HL-60/S4 treated with retinoic acid at 250 ng/mL for 4 days and 3 days (cell line): ENCODE results near the gene MOB2.

ENCODE experiments used
- in situ Hi-C: fragments of 300-500 bp; cut with MboI; formaldehyde crosslinking; loops from 2 replicates; pipeline ENCODE4 v1.7.0; 2022; ENCODE audit warnings: low sequenced_read_pairs

Gene MOB2

GRCh38 chr11:1486054-1486825 is at the start of gene MOB2:
TSS of gene MOB2 (minus strand) at chr11:1486779. CDS start at chr11:1486556, 223 bp downstream.
- in situ Hi-C loops, result no loop called here

GRCh38 chr11:1534682-1535081 is 48.1 kb upstream of the MOB2 start:
- in situ Hi-C loops, result no loop called here

GRCh38 chr11:1534171-1534570 is 47.6 kb upstream of the MOB2 start:
- in situ Hi-C loops, result no loop called here

GRCh38 chr11:1533342-1533725 is 46.8 kb upstream of the MOB2 start:
- in situ Hi-C loops, result no loop called here

GRCh38 chr11:1532606-1533341 is 46.2 kb upstream of the MOB2 start:
- in situ Hi-C loops, result no loop called here

GRCh38 chr11:1532014-1532586 is 45.5 kb upstream of the MOB2 start:
- in situ Hi-C loops, result no loop called here

- in situ Hi-C loops, result no loop called here
Observed at GRCh38 chr11:1531449-1532013, 45.0 kb upstream of the MOB2 start.

GRCh38 chr11:1530686-1531448 is 44.3 kb upstream of the MOB2 start:
- in situ Hi-C loops, result no loop called here

GRCh38 chr11:1529774-1530173 is 43.2 kb upstream of the MOB2 start:
- in situ Hi-C loops, result no loop called here

- in situ Hi-C loops, result no loop called here
Observed at GRCh38 chr11:1529286-1529685, 42.7 kb upstream of the MOB2 start.

GRCh38 chr11:1528710-1529109 is 42.1 kb upstream of the MOB2 start:
- in situ Hi-C loops, result no loop called here

GRCh38 chr11:1526785-1527184 is 40.2 kb upstream of the MOB2 start:
- in situ Hi-C loops, result no loop called here

- in situ Hi-C loops, result loop anchor here (25.0 kb wide), 1 partner anchor 311 kb away; the partner anchor contains the start of gene MUC5B
Observed at GRCh38 chr11:1523779-1524178, 37.2 kb upstream of the MOB2 start.

- in situ Hi-C loops, result loop anchor here (25.0 kb wide), 1 partner anchor 311 kb away; the partner anchor contains the start of gene MUC5B
Observed at GRCh38 chr11:1523077-1523476, 36.5 kb upstream of the MOB2 start.

- in situ Hi-C loops, result loop anchor here (25.0 kb wide), 1 partner anchor 310 kb away; the partner anchor contains the start of gene MUC5B
Observed at GRCh38 chr11:1522081-1522424, 35.5 kb upstream of the MOB2 start.

GRCh38 chr11:1521382-1522080 is 35.0 kb upstream of the MOB2 start:
- in situ Hi-C loops, result loop anchor here (25.0 kb wide), 1 partner anchor 309 kb away; the partner anchor contains the start of gene MUC5B

GRCh38 chr11:1520663-1521267 is 34.2 kb upstream of the MOB2 start:
- in situ Hi-C loops, result loop anchor here (25.0 kb wide), 1 partner anchor 308 kb away; the partner anchor contains the start of gene MUC5B

- in situ Hi-C loops, result loop anchor here (25.0 kb wide), 1 partner anchor 308 kb away; the partner anchor contains the start of gene MUC5B
Observed at GRCh38 chr11:1520209-1520662, 33.7 kb upstream of the MOB2 start.
